SKM-1 (cell line): Measurements from ENCODE around the gene DNA2.
"Not testable (repeated sequence)": the region's sequence is repeated elsewhere in the genome, so short reads cannot be mapped to it uniquely, and the experiment has no call there.

Source experiments
- DNase-seq: peaks from one replicate; lab custom pipeline; 2025; ENCODE audit not compliant: unreplicated experiment; lab: John Stamatoyannopoulos, UW

Gene DNA2

GRCh38 chr10:68461032-68461431 lies 10.7 kb downstream of the DNA2 start:
- DNase-seq, result no peak

- not testable (repeated sequence) for DNase-seq
Measured at GRCh38 chr10:68449698-68450097, 22.1 kb downstream of the DNA2 start.

GRCh38 chr10:68446179-68446578 lies 25.6 kb downstream of the DNA2 start:
- no peak for DNase-seq

- DNase-seq, result no peak
Measured at GRCh38 chr10:68442971-68443370, 28.8 kb downstream of the DNA2 start.

GRCh38 chr10:68440898-68441297 lies 30.9 kb downstream of the DNA2 start:
- no peak for DNase-seq

DNA sequence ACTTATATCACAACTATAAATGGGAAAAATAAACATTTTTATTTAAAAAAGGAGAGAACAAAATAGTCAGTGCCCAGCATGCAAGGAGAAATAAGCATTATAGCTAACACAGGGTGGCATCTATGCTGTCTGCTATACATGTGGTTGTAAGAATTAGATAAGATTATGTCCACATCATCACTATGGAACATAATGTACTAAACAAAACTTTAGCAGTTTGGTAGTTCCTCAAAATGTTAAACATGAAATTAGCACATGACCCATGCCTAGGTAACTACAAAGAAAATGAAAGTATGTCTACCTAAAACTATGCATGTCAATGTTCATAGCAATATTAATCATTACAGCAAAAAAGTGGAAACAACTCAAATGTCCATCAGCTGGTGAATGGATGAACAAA lies 36.0 kb downstream of the DNA2 start:
- no peak for DNase-seq

DNA sequence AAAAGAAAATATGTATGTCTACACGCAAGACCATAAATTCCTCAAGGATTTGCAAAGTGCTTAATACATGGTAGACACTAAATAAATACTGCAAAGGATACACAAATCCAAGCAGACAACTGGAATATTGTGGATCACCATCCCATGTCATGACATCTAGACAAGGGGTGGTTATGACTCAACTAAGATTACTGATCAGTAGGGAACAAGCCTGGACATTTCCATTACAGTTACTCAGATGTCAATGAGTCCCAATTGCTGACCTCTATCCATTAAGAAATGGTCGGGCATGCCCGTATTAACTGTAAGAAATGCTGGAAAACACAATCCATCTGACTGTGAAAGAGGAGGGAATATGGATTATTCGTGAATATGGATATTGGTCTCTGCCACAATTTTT lies 37.1 kb downstream of the DNA2 start:
- no peak for DNase-seq

GRCh38 chr10:68428396-68429104 lies 43.2 kb downstream of the DNA2 start:
- DNase-seq, result no peak

DNA sequence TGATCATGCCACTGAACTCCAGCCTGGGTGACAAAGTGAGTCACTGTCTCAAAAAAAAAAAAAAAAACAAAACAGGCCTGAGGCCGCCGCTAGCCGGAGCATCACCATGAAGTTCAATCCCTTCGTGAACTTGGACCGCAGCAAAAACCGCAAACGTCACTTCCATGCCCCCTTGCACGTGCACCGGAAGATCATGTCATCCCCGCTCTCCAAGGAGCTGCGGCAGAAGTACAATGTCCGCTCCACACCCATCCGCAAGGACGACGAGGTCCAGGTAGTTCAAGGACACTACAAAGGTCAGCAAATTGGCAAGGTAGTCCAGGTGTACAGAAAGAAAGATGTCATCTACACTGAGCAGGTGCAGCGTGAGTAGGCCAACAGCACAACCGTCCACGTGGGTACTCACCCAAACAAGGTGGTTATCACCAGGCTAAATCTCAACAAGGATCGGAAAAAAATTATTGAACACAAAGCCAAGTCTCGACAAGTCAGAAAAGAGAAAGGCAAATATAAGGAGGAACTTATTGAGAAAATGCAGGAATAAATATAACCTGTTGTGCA lies 47.2 kb downstream of the DNA2 start:
- DNase-seq, result no peak

DNA sequence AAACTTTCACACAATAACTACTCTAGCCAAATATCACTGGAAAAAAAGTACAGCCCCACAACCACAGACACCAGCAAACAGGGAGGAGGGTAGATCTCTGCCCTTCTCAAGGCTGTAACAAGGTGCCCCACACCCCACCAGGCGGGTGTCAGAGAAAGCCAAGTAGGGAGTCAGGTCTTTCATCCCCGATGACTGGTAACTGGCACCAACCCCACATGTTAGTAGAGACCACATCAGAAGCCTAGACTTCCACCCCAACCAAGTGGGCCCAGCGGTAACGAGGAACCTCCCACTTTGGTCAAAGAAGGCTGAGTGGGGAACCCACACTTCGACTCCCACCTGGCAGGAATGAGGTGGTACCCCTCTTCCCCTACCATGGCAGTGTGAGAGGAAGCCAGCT lies 48.3 kb downstream of the DNA2 start:
- DNase-seq, result no peak

DNA sequence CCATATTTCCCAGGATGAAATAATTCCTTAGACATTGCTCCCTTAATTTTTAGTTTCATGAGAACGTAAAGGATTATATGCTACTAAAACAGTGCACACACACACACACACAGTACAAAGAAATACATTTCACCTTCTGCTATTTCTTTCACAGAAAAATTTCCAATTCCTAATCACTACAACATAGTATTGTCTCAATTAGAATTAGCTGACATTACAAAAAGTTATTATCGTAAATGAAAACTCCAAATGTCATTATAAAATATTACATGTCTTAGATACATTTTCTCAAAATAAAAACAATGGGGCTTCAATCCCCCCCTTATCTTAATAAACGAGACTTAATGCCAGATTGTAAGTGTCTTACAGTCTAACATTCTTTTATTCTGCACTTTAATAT lies 52.4 kb downstream of the DNA2 start:
- DNase-seq, result no peak

DNA sequence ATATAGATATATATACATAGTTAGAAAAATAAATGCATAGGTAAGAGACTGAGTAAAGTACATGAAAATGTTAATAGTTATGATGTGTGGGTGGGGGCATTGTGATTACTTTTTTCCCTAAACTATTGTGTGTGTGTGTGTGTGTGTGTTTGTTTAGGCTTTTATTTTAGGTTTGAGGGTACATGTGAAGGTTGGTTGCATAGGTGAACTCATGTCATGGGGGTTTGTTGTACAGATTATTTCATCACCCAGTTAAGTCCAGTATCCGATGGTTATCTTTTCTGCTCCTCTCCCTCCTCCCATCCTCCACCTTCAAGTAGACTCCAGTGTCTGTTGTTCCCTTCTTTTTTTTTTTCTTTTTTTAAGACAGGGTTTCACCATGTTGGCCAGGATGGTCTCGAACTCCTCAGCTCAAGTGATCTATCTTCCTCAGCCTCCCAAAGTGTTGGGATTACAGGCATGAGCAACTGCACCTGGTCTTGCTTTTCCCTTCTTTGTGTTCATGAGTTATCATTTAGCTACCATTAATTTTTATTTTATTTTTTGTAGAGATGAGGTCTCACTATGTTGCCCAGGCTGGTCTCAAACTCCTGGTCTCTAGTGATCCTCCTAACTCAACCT lies 62.8 kb downstream of the DNA2 start:
- DNase-seq, result no peak

GRCh38 chr10:68406815-68407548 lies 64.8 kb downstream of the DNA2 start, which contains the start of gene RUFY2:
TSS of gene RUFY2 (minus strand) at chr10:68407277. CDS start at chr10:68407189, 88 bp downstream.
- peak; percentile 38 for DNase-seq

DNA sequence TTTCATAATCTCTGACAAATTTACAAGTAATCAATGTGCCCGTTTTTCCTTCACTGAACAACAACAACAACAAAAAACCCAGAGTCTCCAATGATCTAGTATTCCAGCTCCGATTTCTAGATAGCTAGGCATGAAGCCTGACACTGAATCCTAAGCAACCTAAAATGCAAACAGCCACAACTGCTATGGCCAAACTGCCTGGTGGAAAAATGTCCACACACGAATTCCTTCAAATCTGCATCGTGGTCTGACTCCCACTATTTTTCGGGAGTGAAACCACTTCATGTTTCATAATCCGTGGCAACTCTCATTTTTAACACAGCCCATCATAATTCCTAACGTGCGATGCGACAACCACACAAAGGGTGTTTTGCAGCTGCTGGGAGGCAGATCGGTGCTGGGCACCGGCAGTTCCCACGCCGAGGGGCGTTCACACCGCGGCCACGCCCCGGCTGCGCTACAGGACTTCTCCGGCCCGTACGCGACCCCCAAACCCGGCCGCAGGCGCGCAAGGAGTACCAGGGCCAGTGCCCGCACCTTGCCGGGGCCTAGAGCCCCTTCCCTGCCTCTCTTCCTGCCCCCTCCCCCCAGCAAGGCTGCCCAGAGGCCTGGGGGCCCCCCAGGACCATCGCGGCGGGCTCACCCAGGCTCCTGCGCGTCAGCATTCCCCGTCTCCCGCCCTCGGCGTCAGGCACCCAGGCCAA lies 65.5 kb downstream of the DNA2 start:
- no peak for DNase-seq

DNA sequence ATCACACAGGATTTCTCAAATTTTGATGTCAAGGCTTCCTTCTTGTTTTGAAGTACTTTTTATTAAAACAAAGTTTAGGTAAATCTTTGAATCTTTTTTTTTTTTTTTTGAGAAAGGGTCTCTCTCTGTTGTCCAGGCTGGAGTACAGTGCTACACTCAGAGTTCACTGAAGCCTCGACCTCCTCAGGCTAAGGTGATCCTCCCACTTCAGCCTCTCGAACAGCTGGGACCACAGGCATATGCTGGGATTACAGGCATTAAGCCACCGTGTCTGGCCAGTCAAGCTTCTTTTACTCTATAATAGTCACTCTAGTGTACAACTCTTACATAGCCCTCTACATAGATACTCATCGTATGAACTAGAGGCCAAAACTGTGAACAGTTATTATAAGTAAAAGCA lies 68.1 kb downstream of the DNA2 start:
- DNase-seq, result no peak

- no peak for DNase-seq
Measured at GRCh38 chr10:68402276-68402675, 69.5 kb downstream of the DNA2 start.

DNA sequence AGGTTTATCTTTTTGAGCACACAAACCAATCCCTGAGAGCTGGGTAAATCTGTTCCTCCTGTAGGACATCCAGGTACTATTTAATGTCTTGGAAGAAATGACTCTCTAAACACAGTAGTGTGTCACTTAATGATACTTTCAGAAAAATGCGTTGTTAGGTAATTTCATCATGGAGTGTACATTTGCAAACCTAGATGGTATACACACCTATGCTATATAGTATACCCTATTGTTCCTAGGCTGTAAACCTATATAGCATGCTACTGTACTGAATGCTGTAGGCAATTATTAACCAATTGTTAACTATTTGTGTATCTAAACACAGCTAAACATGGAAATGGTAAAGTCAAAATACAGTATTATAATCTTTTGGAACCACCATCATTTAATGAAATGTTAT lies 74.8 kb downstream of the DNA2 start:
- DNase-seq, result no peak

DNA sequence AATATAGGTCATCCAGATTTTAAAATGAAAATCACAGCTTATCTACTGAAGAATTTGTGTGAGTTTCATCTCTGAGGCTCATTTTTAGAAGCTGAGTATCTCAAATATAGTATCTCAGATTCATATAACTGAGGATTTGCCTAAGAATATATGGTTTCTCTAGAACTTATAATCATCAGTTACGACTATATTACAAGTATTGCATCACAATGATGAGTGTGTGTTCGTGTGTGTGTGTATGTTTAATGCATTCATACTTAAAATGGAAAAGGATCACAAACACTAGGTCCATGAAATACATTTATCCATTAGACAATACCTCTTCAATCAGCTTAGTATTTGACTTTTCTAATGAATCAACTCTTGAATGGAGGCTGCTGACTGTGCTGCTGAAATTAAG lies 86.0 kb downstream of the DNA2 start:
- DNase-seq, result no peak

DNA sequence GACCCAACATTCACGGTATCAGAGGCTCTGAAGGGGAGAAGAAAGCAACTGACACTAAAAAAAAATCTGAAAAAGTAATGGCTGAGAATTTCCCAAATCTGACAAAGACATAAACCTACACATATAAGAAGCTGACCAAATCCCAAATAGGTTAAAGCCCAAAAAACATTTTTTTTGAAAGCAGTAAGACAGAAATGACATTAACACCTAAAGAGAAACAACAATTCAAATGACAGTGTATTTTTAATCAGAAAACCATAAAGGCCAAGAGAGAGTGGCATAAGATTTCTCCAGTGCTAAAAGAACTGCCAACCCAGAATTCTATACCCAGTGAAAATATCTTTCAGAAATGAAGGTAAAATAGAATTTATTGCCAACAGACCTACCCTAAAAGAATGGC lies 100.2 kb downstream of the DNA2 start:
- DNase-seq, result no peak

- DNase-seq, result no peak
Measured at GRCh38 chr10:68367121-68367520, 104.7 kb downstream of the DNA2 start.

- DNase-seq, result no peak
Measured at GRCh38 chr10:68366600-68366999, 105.2 kb downstream of the DNA2 start.
